SK-N-SH treated with all-trans-retinoic acid at 6 μM for 48 hours (cell line): ENCODE data around the gene VAV3.

Experiments
- ATAC-seq: fragments of 200-7000 bp; cut with Tn5 transposase; 3 replicates; pipeline ENCODE4 v1.9.1; 2020; ENCODE audit warnings: mild to moderate bottlenecking, moderate library complexity
- BACH2 ChIP-seq: fragments of 250-450 bp; sonication (Bioruptor Pico); IDR thresholded peaks from 2 replicates; pipeline ENCODE4 v1.9.0; 2021; ENCODE audit warnings: mild to moderate bottlenecking, borderline replicate concordance
- CREB5 ChIP-seq: fragments of 250-450 bp; sonication (Bioruptor Pico); IDR thresholded peaks from 2 replicates; pipeline ENCODE4 v1.5.1; 2020; ENCODE audit warnings: low read depth, mild to moderate bottlenecking, moderate library complexity
- CSDC2 ChIP-seq: fragments of 250-450 bp; sonication (Bioruptor Pico); IDR thresholded peaks from 2 replicates; pipeline ENCODE4 v1.5.0; 2020; ENCODE audit warnings: mild to moderate bottlenecking, moderate library complexity
- CSRNP3 ChIP-seq: fragments of 250-450 bp; sonication (Bioruptor Pico); IDR thresholded peaks from 2 replicates; pipeline ENCODE4 v1.5.1; 2021; ENCODE audit warnings: mild to moderate bottlenecking, moderate library complexity
- ESRRG ChIP-seq: fragments of 250-450 bp; sonication (Bioruptor Pico); IDR thresholded peaks from 2 replicates; pipeline ENCODE4 v1.6.1; 2021; ENCODE audit warnings: mild to moderate bottlenecking
- GLIS3 ChIP-seq: fragments of 250-450 bp; sonication (Bioruptor Pico); IDR thresholded peaks from 2 replicates; pipeline ENCODE4 v1.5.0; 2020; ENCODE audit warnings: mild to moderate bottlenecking, moderate library complexity
- ISL1 ChIP-seq: fragments of 250-450 bp; sonication (Bioruptor Pico); IDR thresholded peaks from 2 replicates; pipeline ENCODE4 v2.1.2; 2022; ENCODE audit warnings: mild to moderate bottlenecking, moderate library complexity
- OSR1 ChIP-seq: fragments of 250-450 bp; sonication (Bioruptor Pico); IDR thresholded peaks from 2 replicates; pipeline ENCODE4 v1.8.0; 2022; ENCODE audit warnings: moderate library complexity, mild to moderate bottlenecking, inconsistent platforms
- POU6F1 ChIP-seq: fragments of 250-450 bp; sonication (Bioruptor Pico); IDR thresholded peaks from 2 replicates; pipeline ENCODE4 v1.8.0; 2021; ENCODE audit warnings: low read depth, mild to moderate bottlenecking, moderate library complexity, borderline replicate concordance
- PPARA ChIP-seq: fragments of 250-450 bp; sonication (Bioruptor Pico); IDR thresholded peaks from 2 replicates; pipeline ENCODE4 v1.5.0; 2020; ENCODE audit warnings: mild to moderate bottlenecking, borderline replicate concordance
- RARB ChIP-seq: fragments of 250-450 bp; sonication (Bioruptor Pico); IDR thresholded peaks from 2 replicates; pipeline ENCODE4 v1.8.0; 2021; ENCODE audit warnings: mild to moderate bottlenecking, moderate library complexity
- SNAI2 ChIP-seq: fragments of 250-450 bp; sonication (Bioruptor Pico); IDR thresholded peaks from 2 replicates; pipeline ENCODE4 v1.5.0; 2020; ENCODE audit warnings: mild to moderate bottlenecking, moderate library complexity
- TCF4 ChIP-seq: fragments of 250-450 bp; sonication (Bioruptor Pico); IDR thresholded peaks from 2 replicates; pipeline ENCODE4 v1.8.0; 2021; ENCODE audit warnings: mild to moderate bottlenecking, moderate library complexity, borderline replicate concordance
- TOX ChIP-seq: fragments of 250-450 bp; sonication (Bioruptor Pico); IDR thresholded peaks from 2 replicates; pipeline ENCODE4 v1.8.0; 2021; ENCODE audit warnings: mild to moderate bottlenecking, moderate library complexity, borderline replicate concordance
- TSHZ2 ChIP-seq: fragments of 250-450 bp; sonication (Bioruptor Pico); IDR thresholded peaks from 2 replicates; pipeline ENCODE4 v1.5.0; 2020; ENCODE audit warnings: mild to moderate bottlenecking, moderate library complexity
- ZC3H10 ChIP-seq: fragments of 250-450 bp; sonication (Bioruptor Pico); IDR thresholded peaks from 2 replicates; pipeline ENCODE4 v1.5.1; 2021; ENCODE audit warnings: mild to moderate bottlenecking, moderate library complexity
- ZNF565 ChIP-seq: fragments of 450-650 bp; formaldehyde crosslinking; conservative IDR thresholded peaks from 2 replicates; pipeline ENCODE4 v1.5.0; 2020; ENCODE audit warnings: low read depth, mild to moderate bottlenecking, moderate library complexity

The VAV3 gene

GRCh38 chr1:107817206-107817605, 147.8 kb downstream of the VAV3 start:
- no peak for ATAC-seq
- no peak for TF ChIP-seq RARB (CRISPR knock-in tag)
- TF ChIP-seq TSHZ2: no peak

GRCh38 chr1:107810291-107810951, 154.6 kb downstream of the VAV3 start:
- no peak for ATAC-seq
- TF ChIP-seq GLIS3 (CRISPR knock-in tag) (no peak), POU6F1 (CRISPR knock-in tag) (no peak), CSRNP3 (no peak), OSR1 (no peak), TOX (CRISPR knock-in tag) (no peak), PPARA (no peak), BACH2 (CRISPR knock-in tag) (no peak), ZNF565 (CRISPR knock-in tag) (no peak), ISL1 (CRISPR knock-in tag) (no peak)
- TF ChIP-seq, all 23 proteins: peak for 0

GRCh38 chr1:107807855-107808254, 157.1 kb downstream of the VAV3 start:
- TF ChIP-seq CSRNP3: no peak
- no peak for TF ChIP-seq ISL1 (CRISPR knock-in tag)
- TF ChIP-seq ZC3H10 (CRISPR knock-in tag): no peak
- no peak for TF ChIP-seq TOX (CRISPR knock-in tag)
- no peak for ATAC-seq

- ATAC-seq: no peak
- no peak for TF ChIP-seq ISL1 (CRISPR knock-in tag)
- TF ChIP-seq ZNF565 (CRISPR knock-in tag): no peak
- TF ChIP-seq GLIS3 (CRISPR knock-in tag): no peak
- TF ChIP-seq CSDC2 (CRISPR knock-in tag): no peak
- TF ChIP-seq TCF4 (CRISPR knock-in tag): no peak
- no peak for TF ChIP-seq CSRNP3
- no peak for TF ChIP-seq CREB5 (CRISPR knock-in tag)
- TF ChIP-seq RARB (CRISPR knock-in tag): no peak
- no peak for TF ChIP-seq ESRRG (CRISPR knock-in tag)
- TF ChIP-seq BACH2 (CRISPR knock-in tag): no peak
- no peak for TF ChIP-seq SNAI2 (CRISPR knock-in tag)
- TF ChIP-seq ZC3H10 (CRISPR knock-in tag): no peak
- TF ChIP-seq OSR1: no peak
These were observed 157.6 kb downstream of the VAV3 start for GRCh38 chr1:107807405-107807804.
